AG04449 (cell line): ENCODE measurements around the gene DCXR.

ENCODE experiments used
- CTCF ChIA-PET: fragments of 350-600 bp; formaldehyde crosslinking; extraction: SDS; loops from one replicate; lab custom pipeline; 2021; ENCODE audit warnings: antibody characterized with exemption; lab: Yijun Ruan, JAX
- POLR2A ChIA-PET: fragments of 400-600, 350-600 bp; formaldehyde crosslinking; extraction: SDS; loops from one replicate; lab custom pipeline; 2020; ENCODE audit warnings: antibody characterized with exemption, inconsistent platforms; lab: Yijun Ruan, JAX
- DNase-seq: peaks from one replicate; pipeline ENCODE4 v3.0.0-alpha.2; 2010; ENCODE audit warnings: low read depth, low spot score
- H3K4me3 ChIP-seq: 2 replicates; pipeline ENCODE4 v1.5.1; 2011; ENCODE audit warnings: low read depth, mild to moderate bottlenecking, control low read depth, low read length
- CTCF ChIP-seq: IDR thresholded peaks from one replicate; pipeline ENCODE4 v1.5.1; 2011; ENCODE audit warnings: mild to moderate bottlenecking, moderate library complexity, low read length, control low read depth, inconsistent platforms; ENCODE audit not compliant: insufficient read depth; ENCODE audit errors: missing control alignments

DCXR gene

GRCh38 chr17:82016061-82016874 is 21.2 kb downstream of the DCXR start:
- ChIA-PET CTCF (interaction anchor here (1.1 to 10.7 kb wide), 4 partner anchors 14 to 79 kb away, joined by 4 to 290 read pairs (median 5); partner anchors contain the start of genes NOTUM and PYCR1), POLR2A (no interaction called here)
- H3K4me3 ChIP-seq: no peak overlapping the region
- TF ChIP-seq CTCF: no peak
- no peak for DNase-seq

GRCh38 chr17:82015311-82015971 is 22.1 kb downstream of the DCXR start:
- TF ChIP-seq CTCF: no peak
- DNase-seq: no peak
- H3K4me3 ChIP-seq: no peak overlapping the region
- POLR2A ChIA-PET: no interaction called here
- CTCF ChIA-PET: interaction anchor here (1.1 to 10.7 kb wide), 3 partner anchors 53 to 78 kb away, joined by 4 to 290 read pairs (median 4); partner anchors contain the start of genes NOTUM and PYCR1

GRCh38 chr17:82014971-82015310 is 22.6 kb downstream of the DCXR start:
- no peak for DNase-seq
- H3K4me3 ChIP-seq: no peak overlapping the region
- TF ChIP-seq CTCF: no peak
- CTCF ChIA-PET: interaction anchor here (1.0 to 10.7 kb wide), 3 partner anchors 15 to 53 kb away, joined by 3 to 290 read pairs (median 8); partner anchors contain the start of gene NOTUM
- POLR2A ChIA-PET: no interaction called here

- H3K4me3 ChIP-seq: no peak overlapping the region
- CTCF ChIA-PET: interaction anchor here (1.0 to 10.7 kb wide), 3 partner anchors 16 to 52 kb away, joined by 3 to 290 read pairs (median 8); partner anchors contain the start of gene NOTUM
- TF ChIP-seq CTCF: no peak
- POLR2A ChIA-PET: no interaction called here
- DNase-seq: no peak
Measured at GRCh38 chr17:82014432-82014831, 23.1 kb downstream of the DCXR start.

GRCh38 chr17:82013772-82014321 is 23.6 kb downstream of the DCXR start:
- DNase-seq: no peak
- ChIA-PET POLR2A (no interaction called here), CTCF (interaction anchor here (1.0 to 10.7 kb wide), 3 partner anchors 16 to 52 kb away, joined by 3 to 290 read pairs (median 8); partner anchors contain the start of gene NOTUM)
- no peak overlapping the region for H3K4me3 ChIP-seq
- TF ChIP-seq CTCF: no peak
